ENCODE data around the gene IL1RAPL1.

- TF ChIP-seq CTCF (IDR thresholded peaks at IDR 0.05) (no peak), REST (IDR thresholded peaks at IDR 0.05; ENCODE audit: low read depth, low read length) (no peak), JUND (IDR thresholded peaks at IDR 0.05) (no peak)
These were observed 879.2 kb downstream of the IL1RAPL1 start for GRCh38 chrX:29466456-29466855.

Measured in SK-N-SH (cell line).